ENCODE measurements around the gene RCVRN. TPM values are rescaled to one million over a fixed set of nuclear protein-coding genes. Genes with fewer than 3 reads are reported as not detected.

RCVRN gene
- total and polyA plus RNA-seq, 2 of the 4 experiments (the other 2 are of a cell fraction), result not detected

DNA sequence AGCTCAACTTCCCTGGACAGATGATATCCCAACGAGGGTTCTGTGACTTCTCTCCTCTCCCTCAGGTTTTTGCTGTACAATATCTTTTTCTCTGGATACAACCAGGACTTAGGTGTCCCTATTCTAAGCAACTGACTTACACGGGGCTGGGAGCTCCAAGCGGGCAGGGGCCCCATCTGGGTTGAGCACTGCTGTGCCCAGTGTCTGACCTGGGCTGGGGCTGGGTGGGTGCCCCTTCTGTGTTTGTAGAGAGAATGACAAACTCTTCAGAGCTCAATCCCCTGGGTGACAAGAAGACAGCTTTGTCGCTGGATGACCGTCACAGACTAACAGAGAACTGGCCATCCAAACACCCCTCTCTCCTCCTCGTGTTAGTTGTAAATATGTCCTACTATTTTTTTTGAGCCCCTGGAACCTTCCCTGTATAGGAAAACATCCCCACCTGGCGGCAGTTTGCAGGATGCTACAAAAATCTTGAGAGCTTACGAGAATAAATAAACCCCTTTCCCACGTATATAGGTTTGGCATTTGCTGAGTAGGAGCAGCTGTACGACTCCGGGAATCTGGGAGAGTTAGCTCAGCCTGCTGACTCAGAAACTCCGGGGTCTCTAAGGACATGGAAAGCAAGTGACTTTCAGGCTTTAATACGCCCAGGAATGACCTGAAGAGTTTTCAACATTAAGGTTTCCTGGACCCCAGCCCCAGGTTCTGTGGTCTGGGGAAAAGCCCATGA, 23.7 kb upstream of the RCVRN start:
- peak overlapping the region; percentile 60; the same call in 1 of the 2 replicates for H3K27ac ChIP-seq (ENCODE audit: insufficient read depth, low read length)
- peak overlapping the region; percentile 34; the same call in 1 of the 2 replicates for H3K4me2 ChIP-seq (ENCODE audit: low read depth, low read length)

More for the DNA sequence above, 23.7 kb upstream of the RCVRN start:
- dilution Hi-C loops (cut with HindIII; ENCODE audit: low sequenced_read_pairs, unreplicated experiment), result no loop called here
- Histone ChIP-seq H4K91ac (ENCODE audit: insufficient read depth, low read depth, low read length) (peak overlapping the region; percentile 36), H2BK5ac (ENCODE audit: low read depth, low read length, poor library complexity, severe bottlenecking) (no peak overlapping the region), H3K9me3 (ENCODE audit: control insufficient read depth, insufficient read depth, low read length) (no peaks in the 10 kb centered on the region; the same call in 1 of the 2 replicates), H2BK20ac (ENCODE audit: low read depth, low read length) (peak overlapping the region; percentile 39; the same call in 1 of the 2 replicates), H3K9ac (ENCODE audit: low read depth, low read length) (no peak overlapping the region), H3K27me3 (ENCODE audit: control insufficient read depth, insufficient read depth, low read length) (no peaks in the 10 kb centered on the region), H2AK9ac (replicated peaks; ENCODE audit: low read depth, low read length, poor library complexity) (peak overlapping the region; percentile 83), H3K18ac (ENCODE audit: low read depth, low read length) (peak overlapping the region; percentile 21; the same call in 1 of the 2 replicates), H3K23ac (ENCODE audit: low read depth, low read length) (no peak overlapping the region), H4K5ac (ENCODE audit: low read depth, low read length) (no peak overlapping the region; the same call in 1 of the 2 replicates), H3K56ac (ENCODE audit: extremely low read depth, insufficient read depth, low read length) (no peak overlapping the region), H3K36me3 (ENCODE audit: control insufficient read depth, insufficient read depth, low read length) (peaks cover 3% of the 10 kb centered on the region; the same call in 1 of the 2 replicates), H4K8ac (ENCODE audit: low read depth in 2 of 2, low read length in 2 of 2) (peak overlapping the region in 1 of 2 experiments; percentile 49; a peak in 1 of 4 replicates), H2BK120ac (ENCODE audit: low read depth, low read length) (peak overlapping the region; percentile 68), H3K79me1 (ENCODE audit: low read depth in 1 of 2, low read length in 2 of 2) (no peaks in the 10 kb centered on the region), H3K4me3 (ENCODE audit: insufficient read depth, low read depth, low read length) (no peak overlapping the region), H2BK15ac (ENCODE audit: low read depth, low read length) (no peak overlapping the region), H2AK5ac (ENCODE audit: low read depth, low read length) (peak overlapping the region; percentile 8; the same call in 1 of the 2 replicates), H3K4ac (ENCODE audit: low read depth, low read length) (peak overlapping the region; percentile 52; the same call in 1 of the 2 replicates), H2AFZ (replicated peaks; ENCODE audit: low read length, poor library complexity) (peak overlapping the region; percentile 67), H3K4me1 (ENCODE audit: control insufficient read depth, insufficient read depth, low read length) (peaks cover 6% of the 10 kb centered on the region; the same call in 1 of the 2 replicates), H3K14ac (replicated peaks; ENCODE audit: low read depth, low read length) (no peak overlapping the region), H4K20me1 (ENCODE audit: insufficient read depth, low read length) (no peaks in the 10 kb centered on the region), H3K9me1 (ENCODE audit: insufficient read depth, low read length) (peaks cover 5% of the 10 kb centered on the region; the same call in 1 of the 2 replicates)
- TF ChIP-seq FOS (IDR thresholded peaks at IDR 0.05; ENCODE audit: low read depth, low read length) (peak; percentile 44; the same call in 1 of the 2 replicates), MXI1 (IDR thresholded peaks at IDR 0.05; ENCODE audit: borderline replicate concordance, low read depth, low read length) (no peak), NFE2L2 (IDR thresholded peaks at IDR 0.05; ENCODE audit: low read depth, low read length) (peak; percentile 53; the same call in 1 of the 2 replicates), SMC3 (IDR thresholded peaks at IDR 0.05; ENCODE audit: low read depth, low read length) (peak; percentile 59), MAFK (IDR thresholded peaks at IDR 0.05; ENCODE audit: low read depth, low read length) (peak; percentile 79), RAD21 (IDR thresholded peaks at IDR 0.05; ENCODE audit: low read length) (peak; percentile 57), MAZ (IDR thresholded peaks at IDR 0.05; ENCODE audit: borderline replicate concordance, low read depth, low read length) (0 out of 2 replicates have a peak, but pooled peaks have one; percentile 15)
- TF ChIP-seq, protein P1, sequence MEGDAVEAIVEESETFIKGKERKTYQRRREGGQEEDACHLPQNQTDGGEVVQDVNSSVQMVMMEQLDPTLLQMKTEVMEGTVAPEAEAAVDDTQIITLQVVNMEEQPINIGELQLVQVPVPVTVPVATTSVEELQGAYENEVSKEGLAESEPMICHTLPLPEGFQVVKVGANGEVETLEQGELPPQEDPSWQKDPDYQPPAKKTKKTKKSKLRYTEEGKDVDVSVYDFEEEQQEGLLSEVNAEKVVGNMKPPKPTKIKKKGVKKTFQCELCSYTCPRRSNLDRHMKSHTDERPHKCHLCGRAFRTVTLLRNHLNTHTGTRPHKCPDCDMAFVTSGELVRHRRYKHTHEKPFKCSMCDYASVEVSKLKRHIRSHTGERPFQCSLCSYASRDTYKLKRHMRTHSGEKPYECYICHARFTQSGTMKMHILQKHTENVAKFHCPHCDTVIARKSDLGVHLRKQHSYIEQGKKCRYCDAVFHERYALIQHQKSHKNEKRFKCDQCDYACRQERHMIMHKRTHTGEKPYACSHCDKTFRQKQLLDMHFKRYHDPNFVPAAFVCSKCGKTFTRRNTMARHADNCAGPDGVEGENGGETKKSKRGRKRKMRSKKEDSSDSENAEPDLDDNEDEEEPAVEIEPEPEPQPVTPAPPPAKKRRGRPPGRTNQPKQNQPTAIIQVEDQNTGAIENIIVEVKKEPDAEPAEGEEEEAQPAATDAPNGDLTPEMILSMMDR (conservative IDR thresholded peaks at IDR 0.05; ENCODE audit: low read depth, low read length), result peak; percentile 92
- TF ChIP-seq, protein P2, sequence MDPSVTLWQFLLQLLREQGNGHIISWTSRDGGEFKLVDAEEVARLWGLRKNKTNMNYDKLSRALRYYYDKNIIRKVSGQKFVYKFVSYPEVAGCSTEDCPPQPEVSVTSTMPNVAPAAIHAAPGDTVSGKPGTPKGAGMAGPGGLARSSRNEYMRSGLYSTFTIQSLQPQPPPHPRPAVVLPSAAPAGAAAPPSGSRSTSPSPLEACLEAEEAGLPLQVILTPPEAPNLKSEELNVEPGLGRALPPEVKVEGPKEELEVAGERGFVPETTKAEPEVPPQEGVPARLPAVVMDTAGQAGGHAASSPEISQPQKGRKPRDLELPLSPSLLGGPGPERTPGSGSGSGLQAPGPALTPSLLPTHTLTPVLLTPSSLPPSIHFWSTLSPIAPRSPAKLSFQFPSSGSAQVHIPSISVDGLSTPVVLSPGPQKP (IDR thresholded peaks at IDR 0.05; ENCODE audit: borderline replicate concordance, low read depth, low read length), result no peak
- TF ChIP-seq, protein P3, sequence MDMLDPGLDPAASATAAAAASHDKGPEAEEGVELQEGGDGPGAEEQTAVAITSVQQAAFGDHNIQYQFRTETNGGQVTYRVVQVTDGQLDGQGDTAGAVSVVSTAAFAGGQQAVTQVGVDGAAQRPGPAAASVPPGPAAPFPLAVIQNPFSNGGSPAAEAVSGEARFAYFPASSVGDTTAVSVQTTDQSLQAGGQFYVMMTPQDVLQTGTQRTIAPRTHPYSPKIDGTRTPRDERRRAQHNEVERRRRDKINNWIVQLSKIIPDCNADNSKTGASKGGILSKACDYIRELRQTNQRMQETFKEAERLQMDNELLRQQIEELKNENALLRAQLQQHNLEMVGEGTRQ (IDR thresholded peaks at IDR 0.05; ENCODE audit: low read depth, low read length), result no peak
- no TSS peak for BruUV-seq (replicated peaks)
- ChIA-PET CTCF (interaction anchor here (0.6 to 2.9 kb wide), 11 partner anchors 11 to 689 kb away, joined by 3 to 9 read pairs (median 3); no protein-coding TSS in a partner anchor), POLR2A (ENCODE audit: unreplicated experiment) (no interaction called here)
- 13% methylated on average over 1 of the region's 13 CpGs; no CpG with 5 or more reads in 1 of the 2 experiments for WGBS, 2 experiments (ENCODE audit: extremely low coverage in 2 of 2, insufficient read length in 1 of 2)
- DNase-seq, result peak; percentile 96
- intact Hi-C loops (cut with micrococcal nuclease), result loop anchor here (1.0 kb wide), 1 partner anchor 199 kb away; no protein-coding TSS in a partner anchor
- ATAC-seq (ENCODE audit: low read depth), result peak; percentile 80
- in situ Hi-C loops (cut with MboI; ENCODE audit: low sequenced_read_pairs), result no loop called here

Measured in IMR-90 (cell line).